Umbilical cord (tissue), 2 donors: ENCODE data around the gene DRGX. TPM values are rescaled to one million over a fixed set of nuclear protein-coding genes. Genes with fewer than 3 reads are reported as not detected.

ENCODE experiments used
- DNase-seq: peaks from one replicate; pipeline ENCODE4 v3.0.0-alpha.2; 2015; ENCODE audit warnings: low spot score
- total RNA-seq: library from RNA; depleted of rRNA; stranded (reverse); fragments of >200 nt; gene quantifications from one replicate; pipeline ENCODE4 v1.2.3, GENCODE V29; 2014; ENCODE audit warnings: low replicate concordance; ENCODE audit not compliant: insufficient read depth

The DRGX gene
- total RNA-seq, 1 donor from 2014 or later: 0.48 TPM

GRCh38 chr10:49321021-49321420 is 74.9 kb downstream of the DRGX start:
- no peak for DNase-seq

GRCh38 chr10:49320191-49320590 is 75.7 kb downstream of the DRGX start:
- no peak for DNase-seq

- no peak for DNase-seq
Observed at GRCh38 chr10:49319206-49319605, 76.7 kb downstream of the DRGX start.

DNA sequence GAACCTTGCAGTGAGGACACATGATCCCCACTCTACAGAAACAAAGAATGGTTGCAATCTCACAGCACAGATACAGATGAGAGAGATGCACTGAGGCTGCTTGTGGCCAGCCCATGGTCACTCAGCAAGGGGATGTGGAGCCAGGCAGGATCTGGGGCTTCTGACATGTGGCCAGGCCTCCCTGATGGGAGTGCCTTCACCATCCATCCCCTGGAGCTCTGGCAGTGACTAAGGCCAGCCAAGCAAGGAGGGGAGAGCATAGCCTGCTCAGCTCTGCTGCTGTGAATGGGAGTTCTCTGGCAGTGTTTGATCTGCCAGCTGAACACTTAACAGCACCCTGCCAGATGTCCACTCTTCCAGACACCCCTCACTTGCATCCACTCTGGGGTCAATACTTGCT is 77.1 kb downstream of the DRGX start:
- no peak for DNase-seq

- no peak for DNase-seq
Observed at GRCh38 chr10:49318028-49318427, 77.9 kb downstream of the DRGX start.

DNA sequence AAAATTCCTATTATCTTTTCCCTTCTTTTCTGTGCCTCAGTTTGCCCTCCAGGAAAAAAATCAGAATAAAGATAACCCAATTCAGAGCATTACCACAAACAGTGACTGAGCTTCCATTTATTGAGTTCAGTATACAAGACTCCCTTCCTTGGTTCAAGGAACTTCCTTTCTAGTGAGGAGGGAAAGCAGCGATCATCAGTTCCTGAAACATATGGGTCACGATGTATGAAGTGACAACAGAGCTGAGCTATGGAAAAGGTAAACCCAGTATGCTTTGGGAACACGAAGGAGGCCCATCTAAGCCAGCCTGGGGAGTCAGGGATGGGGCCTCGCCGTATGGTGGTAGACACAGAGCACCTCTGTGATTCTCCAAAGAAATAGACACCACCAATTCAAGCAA is 81.1 kb downstream of the DRGX start:
- DNase-seq: no peak

Other genes with a start within 250 kb of the DRGX start
- gene TMEM273, start 207.7 kb downstream of the DRGX start, total RNA-seq: 1.4 TPM
- gene C10orf71, start 96.9 kb downstream of the DRGX start, total RNA-seq: 3.6 TPM
- gene ERCC6, start 143.0 kb upstream of the DRGX start, total RNA-seq: 31.8 TPM
- gene SLC18A3, start 214.2 kb upstream of the DRGX start, total RNA-seq: not detected
- gene CHAT, start 217.9 kb upstream of the DRGX start, total RNA-seq: not detected